ENCODE data around the gene YARS2. TPM values are rescaled to one million over a fixed set of nuclear protein-coding genes. Genes with fewer than 3 reads are reported as not detected.
"Not testable (repeated sequence)": the region's sequence is repeated elsewhere in the genome, so short reads cannot be mapped to it uniquely, and the experiment has no call there.

Gene YARS2
- total RNA-seq, 1 donor from 2014 or later = 29.2 TPM

- no peaks in the 10 kb centered on the region for H3K27me3 ChIP-seq (ENCODE audit: control insufficient read depth, insufficient read depth, low read length)
- no peak for FAIRE-seq
Measured at GRCh38 chr12:32706335-32707024, 49.2 kb downstream of the YARS2 start.

GRCh38 chr12:32705783-32706182 is 49.9 kb downstream of the YARS2 start:
- no peaks in the 10 kb centered on the region for H3K27me3 ChIP-seq (ENCODE audit: control insufficient read depth, insufficient read depth, low read length)
- FAIRE-seq = no peak
- H3K4me3 ChIP-seq (ENCODE audit: low read depth, low read length) = no peak overlapping the region
- no peaks in the 10 kb centered on the region for H3K36me3 ChIP-seq (ENCODE audit: control insufficient read depth, insufficient read depth, low read length)
- TF ChIP-seq, protein P1, sequence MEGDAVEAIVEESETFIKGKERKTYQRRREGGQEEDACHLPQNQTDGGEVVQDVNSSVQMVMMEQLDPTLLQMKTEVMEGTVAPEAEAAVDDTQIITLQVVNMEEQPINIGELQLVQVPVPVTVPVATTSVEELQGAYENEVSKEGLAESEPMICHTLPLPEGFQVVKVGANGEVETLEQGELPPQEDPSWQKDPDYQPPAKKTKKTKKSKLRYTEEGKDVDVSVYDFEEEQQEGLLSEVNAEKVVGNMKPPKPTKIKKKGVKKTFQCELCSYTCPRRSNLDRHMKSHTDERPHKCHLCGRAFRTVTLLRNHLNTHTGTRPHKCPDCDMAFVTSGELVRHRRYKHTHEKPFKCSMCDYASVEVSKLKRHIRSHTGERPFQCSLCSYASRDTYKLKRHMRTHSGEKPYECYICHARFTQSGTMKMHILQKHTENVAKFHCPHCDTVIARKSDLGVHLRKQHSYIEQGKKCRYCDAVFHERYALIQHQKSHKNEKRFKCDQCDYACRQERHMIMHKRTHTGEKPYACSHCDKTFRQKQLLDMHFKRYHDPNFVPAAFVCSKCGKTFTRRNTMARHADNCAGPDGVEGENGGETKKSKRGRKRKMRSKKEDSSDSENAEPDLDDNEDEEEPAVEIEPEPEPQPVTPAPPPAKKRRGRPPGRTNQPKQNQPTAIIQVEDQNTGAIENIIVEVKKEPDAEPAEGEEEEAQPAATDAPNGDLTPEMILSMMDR (IDR thresholded peaks at IDR 0.05; ENCODE audit: insufficient read depth, low read length, severe bottlenecking) = no peak
- DNase-seq (ENCODE audit: low read depth) = no peak

More at GRCh38 chr12:32706335-32707024, 49.2 kb downstream of the YARS2 start:
- H3K4me3 ChIP-seq (ENCODE audit: low read depth, low read length) = no peak overlapping the region
- TF ChIP-seq, protein P1 (IDR thresholded peaks at IDR 0.05; ENCODE audit: insufficient read depth, low read length, severe bottlenecking) = no peak
- DNase-seq (ENCODE audit: low read depth) = no peak
- H3K36me3 ChIP-seq (ENCODE audit: control insufficient read depth, insufficient read depth, low read length) = peaks cover 3% of the 10 kb centered on the region

DNA sequence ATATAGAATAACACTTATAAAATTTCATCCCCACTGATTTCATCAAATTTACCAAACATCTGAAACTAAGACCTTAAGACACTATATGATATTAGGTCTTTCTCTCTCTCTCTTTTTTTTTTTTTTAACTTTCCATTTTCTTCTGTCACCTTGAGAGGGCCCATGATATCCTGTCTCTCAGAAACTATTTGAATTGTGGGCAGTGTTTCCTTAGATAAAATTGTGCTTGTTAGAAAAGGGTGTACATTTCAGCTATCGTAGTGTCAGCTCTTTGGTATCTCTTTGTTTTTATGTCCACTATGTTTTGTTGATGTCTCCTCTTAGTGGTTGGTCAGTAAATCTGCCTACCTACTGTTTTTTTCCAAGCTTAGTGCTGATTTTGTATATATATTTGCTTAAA is 52.8 kb downstream of the YARS2 start:
- FAIRE-seq (no peak), DNase-seq (ENCODE audit: low read depth) (no peak)
- TF ChIP-seq, protein P1 (IDR thresholded peaks at IDR 0.05; ENCODE audit: insufficient read depth, low read length, severe bottlenecking) = no peak

GRCh38 chr12:32702473-32702872 is 53.2 kb downstream of the YARS2 start:
- Histone ChIP-seq H3K36me3 (ENCODE audit: control insufficient read depth, insufficient read depth, low read length) (peaks cover 2% of the 10 kb centered on the region), H3K4me3 (ENCODE audit: low read depth, low read length) (no peak overlapping the region), H3K27me3 (ENCODE audit: control insufficient read depth, insufficient read depth, low read length) (no peaks in the 10 kb centered on the region)
- no peak for FAIRE-seq
- TF ChIP-seq, protein P1 (IDR thresholded peaks at IDR 0.05; ENCODE audit: insufficient read depth, low read length, severe bottlenecking) = no peak
- DNase-seq (ENCODE audit: low read depth) = no peak

More for the DNA sequence above, 52.8 kb downstream of the YARS2 start:
- H3K4me3 ChIP-seq (ENCODE audit: low read depth, low read length) = no peak overlapping the region
- H3K36me3 ChIP-seq (ENCODE audit: control insufficient read depth, insufficient read depth, low read length) = peaks cover 2% of the 10 kb centered on the region
- no peaks in the 10 kb centered on the region for H3K27me3 ChIP-seq (ENCODE audit: control insufficient read depth, insufficient read depth, low read length)

GRCh38 chr12:32699437-32699836 is 56.3 kb downstream of the YARS2 start:
- H3K36me3 ChIP-seq (ENCODE audit: control insufficient read depth, insufficient read depth, low read length); H3K27me3 ChIP-seq (ENCODE audit: control insufficient read depth, insufficient read depth, low read length); FAIRE-seq; H3K4me3 ChIP-seq (ENCODE audit: low read depth, low read length); DNase-seq (ENCODE audit: low read depth): not testable (repeated sequence)

- no peak for DNase-seq (ENCODE audit: low read depth)
- FAIRE-seq = no peak
- H3K27me3 ChIP-seq (ENCODE audit: control insufficient read depth, insufficient read depth, low read length) = no peaks in the 10 kb centered on the region
- no peak overlapping the region for H3K4me3 ChIP-seq (ENCODE audit: low read depth, low read length)
- TF ChIP-seq, protein P1 (IDR thresholded peaks at IDR 0.05; ENCODE audit: insufficient read depth, low read length, severe bottlenecking) = no peak
- H3K36me3 ChIP-seq (ENCODE audit: control insufficient read depth, insufficient read depth, low read length) = peaks cover 3% of the 10 kb centered on the region
Measured at GRCh38 chr12:32698285-32698684, 57.4 kb downstream of the YARS2 start.

All from bronchial epithelial cell (primary cell).